Measurements from ENCODE around the gene COPS6.

Gene COPS6

GRCh38 chr7:100088621-100089457 is at the start of gene COPS6:
Gene COPS6 (plus strand): TSS chr7:100088969. CDS start chr7:100088991, 22 bp downstream.
- no peak for DNase-seq (ENCODE audit: extremely low read depth, low read depth)

GRCh38 chr7:100040575-100040974 is 48.2 kb upstream of the COPS6 start:
- TF ChIP-seq, protein P1, sequence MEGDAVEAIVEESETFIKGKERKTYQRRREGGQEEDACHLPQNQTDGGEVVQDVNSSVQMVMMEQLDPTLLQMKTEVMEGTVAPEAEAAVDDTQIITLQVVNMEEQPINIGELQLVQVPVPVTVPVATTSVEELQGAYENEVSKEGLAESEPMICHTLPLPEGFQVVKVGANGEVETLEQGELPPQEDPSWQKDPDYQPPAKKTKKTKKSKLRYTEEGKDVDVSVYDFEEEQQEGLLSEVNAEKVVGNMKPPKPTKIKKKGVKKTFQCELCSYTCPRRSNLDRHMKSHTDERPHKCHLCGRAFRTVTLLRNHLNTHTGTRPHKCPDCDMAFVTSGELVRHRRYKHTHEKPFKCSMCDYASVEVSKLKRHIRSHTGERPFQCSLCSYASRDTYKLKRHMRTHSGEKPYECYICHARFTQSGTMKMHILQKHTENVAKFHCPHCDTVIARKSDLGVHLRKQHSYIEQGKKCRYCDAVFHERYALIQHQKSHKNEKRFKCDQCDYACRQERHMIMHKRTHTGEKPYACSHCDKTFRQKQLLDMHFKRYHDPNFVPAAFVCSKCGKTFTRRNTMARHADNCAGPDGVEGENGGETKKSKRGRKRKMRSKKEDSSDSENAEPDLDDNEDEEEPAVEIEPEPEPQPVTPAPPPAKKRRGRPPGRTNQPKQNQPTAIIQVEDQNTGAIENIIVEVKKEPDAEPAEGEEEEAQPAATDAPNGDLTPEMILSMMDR (IDR thresholded peaks at IDR 0.05; ENCODE audit: low read depth, low read length): no peak
- no peak for DNase-seq (ENCODE audit: extremely low read depth, low read depth)

More at GRCh38 chr7:100088621-100089457, at the start of gene COPS6:
- TF ChIP-seq, protein P1 (IDR thresholded peaks at IDR 0.05; ENCODE audit: low read depth, low read length): no peak

GRCh38 chr7:100044718-100045117 is 44.1 kb upstream of the COPS6 start:
- DNase-seq (ENCODE audit: extremely low read depth, low read depth): no peak

GRCh38 chr7:100048680-100049079 is 40.1 kb upstream of the COPS6 start:
- TF ChIP-seq, protein P1 (IDR thresholded peaks at IDR 0.05; ENCODE audit: low read depth, low read length): no peak
- no peak for DNase-seq (ENCODE audit: extremely low read depth, low read depth)

More at GRCh38 chr7:100044718-100045117, 44.1 kb upstream of the COPS6 start:
- TF ChIP-seq, protein P1 (IDR thresholded peaks at IDR 0.05; ENCODE audit: low read depth, low read length): no peak

DNA sequence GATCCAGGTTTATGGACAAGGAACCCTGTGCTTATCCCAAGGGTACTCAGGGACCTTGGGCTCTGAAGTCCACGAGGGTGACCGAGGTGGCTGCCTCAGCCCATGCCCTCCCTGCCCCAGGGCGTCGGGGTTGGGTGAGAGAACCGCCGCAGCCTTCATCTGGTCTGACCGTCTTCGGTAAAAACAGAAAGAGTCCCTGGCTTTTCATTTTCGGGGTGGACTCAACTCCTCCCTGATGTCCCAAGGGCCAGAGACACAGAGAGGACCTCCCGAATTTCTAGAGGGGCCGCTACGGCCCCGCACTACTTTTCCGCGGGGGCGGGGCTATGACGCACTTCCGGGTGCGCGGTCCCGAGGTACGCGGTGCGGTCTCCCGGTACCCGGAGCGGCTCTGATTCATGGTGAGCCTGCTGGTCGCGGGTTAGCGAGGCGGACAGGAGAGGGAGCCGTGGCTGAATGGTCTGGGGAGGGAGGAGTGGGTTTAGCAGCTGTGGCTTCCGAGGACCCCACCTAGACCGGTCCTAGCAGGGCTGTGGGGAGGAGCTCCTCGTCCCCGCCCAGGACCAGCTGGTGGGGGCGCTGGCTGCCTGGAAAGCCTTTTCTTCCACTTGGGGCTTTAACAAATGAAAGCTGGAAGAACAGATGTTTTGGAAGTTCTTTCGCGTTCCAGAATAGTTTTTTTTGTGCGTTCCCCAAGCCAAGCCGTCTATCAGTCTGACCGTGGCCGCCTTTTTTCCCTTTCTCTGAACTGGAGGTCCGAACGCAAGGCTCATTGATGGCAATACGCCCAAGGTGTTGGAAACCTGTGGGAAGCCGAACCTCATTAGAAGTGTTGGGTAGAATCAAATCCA is 39.1 kb upstream of the COPS6 start, which contains the start of gene ZSCAN21:
TSS of gene ZSCAN21 (plus strand) at position 334 of the 851 bp plus-strand sequence. CDS start 7,233 bp downstream, outside the sequence.
- peak; percentile 34 for DNase-seq (ENCODE audit: extremely low read depth, low read depth)
- TF ChIP-seq, protein P1 (IDR thresholded peaks at IDR 0.05; ENCODE audit: low read depth, low read length): no peak; the same call in none of the 2 replicates

DNA sequence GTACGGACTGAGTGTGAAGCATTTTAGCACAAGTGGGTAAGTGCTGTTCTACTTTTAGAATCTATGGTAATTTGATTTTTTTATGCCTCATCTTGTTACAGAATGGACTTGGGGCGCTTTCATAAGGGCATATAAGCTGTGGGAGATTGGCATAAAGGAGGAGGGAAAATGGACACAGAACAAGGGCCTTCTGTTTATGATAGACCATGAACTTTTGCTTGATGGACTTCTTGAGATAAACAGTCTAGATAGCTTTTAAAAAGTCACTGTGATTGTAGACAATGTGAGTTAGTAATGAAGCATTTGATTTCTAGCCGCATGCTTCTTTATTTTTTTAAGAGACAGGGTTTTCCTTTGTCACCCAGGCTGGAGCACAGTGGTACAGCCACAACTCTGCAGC is 37.2 kb upstream of the COPS6 start:
- DNase-seq (ENCODE audit: extremely low read depth, low read depth): no peak
- TF ChIP-seq, protein P1 (IDR thresholded peaks at IDR 0.05; ENCODE audit: low read depth, low read length): no peak
